WTC11 (cell line): Measurements from ENCODE around the gene PTPRCAP. TPM values are rescaled to one million over a fixed set of nuclear protein-coding genes. Genes with fewer than 3 reads are reported as not detected.

Source experiments
- ATAC-seq: fragments of 200-7000 bp; cut with Tn5 transposase; 2 replicates; pipeline ENCODE4 v1.10.0; 2021; ENCODE audit warnings: mild to moderate bottlenecking, moderate library complexity
- CTCF ChIA-PET: fragments of 300-600 bp; sonication (Branson Sonifier 250); formaldehyde crosslinking; loops from one replicate; lab custom pipeline; 2021; ENCODE audit warnings: antibody characterized with exemption; lab: Charles Lee
- POLR2A ChIA-PET: fragments of 350-600 bp; sonication (Branson Sonifier 250); formaldehyde crosslinking; loops from one replicate; lab custom pipeline; 2021; ENCODE audit warnings: antibody characterized with exemption; lab: Charles Lee
- DNase-seq: peaks from one replicate; pipeline ENCODE4 v3.0.0; 2021; ENCODE audit warnings: low spot score
- H3K27ac Mint-ChIP-seq: 2 replicates; pipeline ENCODE4 v1.8.0; 2021; ENCODE audit warnings: mixed read lengths
- H3K27me3 Mint-ChIP-seq: 2 replicates; pipeline ENCODE4 v1.8.0; 2021; ENCODE audit warnings: low read depth, mild to moderate bottlenecking, moderate library complexity, mixed read lengths
- H3K36me3 Mint-ChIP-seq: 2 replicates; pipeline ENCODE4 v1.8.0; 2021; ENCODE audit warnings: mixed read lengths
- H3K4me1 Mint-ChIP-seq: 2 replicates; pipeline ENCODE4 v1.8.0; 2022; ENCODE audit warnings: mixed read lengths
- H3K4me3 Mint-ChIP-seq: 2 replicates; pipeline ENCODE4 v1.8.0; 2021; ENCODE audit warnings: mild to moderate bottlenecking, moderate library complexity, mixed read lengths
- H3K9me3 Mint-ChIP-seq: 2 replicates; pipeline ENCODE4 v1.8.0; 2021; ENCODE audit warnings: mixed read lengths
- ATF1 ChIP-seq: sonication (generic); formaldehyde crosslinking; IDR thresholded peaks from 2 replicates; pipeline ENCODE4 v1.8.1; 2023; ENCODE audit warnings: mild to moderate bottlenecking, moderate library complexity, missing genetic modification reagents
- FOXP1 ChIP-seq: sonication (generic); formaldehyde crosslinking; IDR thresholded peaks from 2 replicates; pipeline ENCODE4 v1.8.0; 2022; ENCODE audit warnings: missing genetic modification reagents, mild to moderate bottlenecking, moderate library complexity, borderline replicate concordance
- GABPB1 ChIP-seq: sonication (generic); formaldehyde crosslinking; IDR thresholded peaks from 2 replicates; pipeline ENCODE4 v1.8.1; 2023; ENCODE audit warnings: mild to moderate bottlenecking, missing genetic modification reagents
- GRHL2 ChIP-seq: fragments of 250-450 bp; sonication (Bioruptor Pico); IDR thresholded peaks from 2 replicates; pipeline ENCODE4 v1.8.0; 2022; ENCODE audit warnings: mild to moderate bottlenecking, moderate library complexity; ENCODE audit not compliant: insufficient replicate concordance, severe bottlenecking
- KAT7 ChIP-seq: sonication (generic); formaldehyde crosslinking; IDR thresholded peaks from 2 replicates; pipeline ENCODE4 v1.8.1; 2023; ENCODE audit warnings: missing genetic modification reagents, mild to moderate bottlenecking, borderline replicate concordance
- ZNF263 ChIP-seq: sonication (generic); formaldehyde crosslinking; IDR thresholded peaks from 2 replicates; pipeline ENCODE4 v1.8.1; 2022; ENCODE audit warnings: low read depth, mild to moderate bottlenecking, moderate library complexity, missing genetic modification reagents
- ZNF396 ChIP-seq: fragments of 250-450 bp; sonication (Bioruptor Pico); IDR thresholded peaks from 2 replicates; pipeline ENCODE4 v1.8.0; 2021; ENCODE audit warnings: mild to moderate bottlenecking, moderate library complexity, borderline replicate concordance
- ZNF423 ChIP-seq: fragments of 250-450 bp; sonication (Bioruptor Pico); IDR thresholded peaks from 2 replicates; pipeline ENCODE4 v2.1.2; 2022; ENCODE audit warnings: mild to moderate bottlenecking, moderate library complexity
- total RNA-seq: library from RNA; stranded (reverse); gene quantifications from 3 replicates; pipeline ENCODE4 v1.2.3, GENCODE V29; 2021
- TF ChIP-seq, protein P1 (sequence below): sonication (generic); formaldehyde crosslinking; IDR thresholded peaks from 2 replicates; pipeline ENCODE4 v1.8.1; 2023; ENCODE audit warnings: mild to moderate bottlenecking, missing genetic modification reagents
- TF ChIP-seq, protein P2 (sequence below): sonication (generic); formaldehyde crosslinking; conservative IDR thresholded peaks from 2 replicates; pipeline ENCODE4 v1.8.1; 2022; ENCODE audit warnings: mild to moderate bottlenecking, missing genetic modification reagents
- TF ChIP-seq, protein P3 (sequence below): sonication (generic); formaldehyde crosslinking; IDR thresholded peaks from 2 replicates; pipeline ENCODE4 v1.8.0; 2022; ENCODE audit warnings: mild to moderate bottlenecking, missing genetic modification reagents
- TF ChIP-seq, protein P4 (sequence below): sonication (generic); formaldehyde crosslinking; conservative IDR thresholded peaks from 2 replicates; pipeline ENCODE4 v1.8.1; 2023; ENCODE audit warnings: mild to moderate bottlenecking, low read depth, missing genetic modification reagents, moderate library complexity

The PTPRCAP gene
- total RNA-seq, 1 experiment from 2014 or later = 3.6 TPM

DNA sequence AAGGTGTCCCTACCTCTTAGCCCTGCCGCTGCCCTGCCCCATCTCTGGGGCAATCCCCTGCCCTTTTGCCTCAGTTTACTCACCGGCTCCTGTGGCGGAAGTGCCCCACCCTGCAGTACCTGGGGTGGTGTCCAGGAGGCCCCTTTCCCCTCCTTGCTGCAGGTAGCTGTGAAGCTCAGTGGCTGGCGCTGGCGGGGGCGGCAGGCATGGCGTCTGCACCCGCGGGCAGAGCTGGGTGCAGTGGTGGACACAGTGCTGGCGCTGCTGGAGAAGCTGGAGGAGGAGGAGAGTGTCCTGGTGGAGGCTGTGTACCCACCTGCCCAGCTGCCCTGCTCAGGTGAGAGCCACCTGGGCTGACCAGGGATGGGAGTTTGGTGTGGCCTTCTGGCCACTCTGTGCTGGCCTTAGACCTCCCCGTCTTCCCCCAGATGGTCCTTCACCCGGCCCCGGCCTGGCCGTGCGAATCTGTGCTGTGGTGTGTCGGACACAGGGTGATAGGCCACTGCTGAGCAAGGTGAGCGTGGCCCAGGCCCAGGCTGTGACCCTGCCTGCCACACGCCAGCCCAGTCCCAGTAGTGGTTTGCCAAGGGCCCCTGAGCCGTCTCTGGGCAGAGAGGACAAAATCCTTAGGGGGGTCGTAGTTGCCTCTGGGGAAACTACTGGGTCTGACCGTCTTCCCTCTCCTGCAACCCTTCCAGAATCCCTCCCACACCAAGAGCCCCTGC, 18.0 kb downstream of the PTPRCAP start (continued):
- no peak for TF ChIP-seq FOXP1 (CRISPR knock-in tag)

DNA sequence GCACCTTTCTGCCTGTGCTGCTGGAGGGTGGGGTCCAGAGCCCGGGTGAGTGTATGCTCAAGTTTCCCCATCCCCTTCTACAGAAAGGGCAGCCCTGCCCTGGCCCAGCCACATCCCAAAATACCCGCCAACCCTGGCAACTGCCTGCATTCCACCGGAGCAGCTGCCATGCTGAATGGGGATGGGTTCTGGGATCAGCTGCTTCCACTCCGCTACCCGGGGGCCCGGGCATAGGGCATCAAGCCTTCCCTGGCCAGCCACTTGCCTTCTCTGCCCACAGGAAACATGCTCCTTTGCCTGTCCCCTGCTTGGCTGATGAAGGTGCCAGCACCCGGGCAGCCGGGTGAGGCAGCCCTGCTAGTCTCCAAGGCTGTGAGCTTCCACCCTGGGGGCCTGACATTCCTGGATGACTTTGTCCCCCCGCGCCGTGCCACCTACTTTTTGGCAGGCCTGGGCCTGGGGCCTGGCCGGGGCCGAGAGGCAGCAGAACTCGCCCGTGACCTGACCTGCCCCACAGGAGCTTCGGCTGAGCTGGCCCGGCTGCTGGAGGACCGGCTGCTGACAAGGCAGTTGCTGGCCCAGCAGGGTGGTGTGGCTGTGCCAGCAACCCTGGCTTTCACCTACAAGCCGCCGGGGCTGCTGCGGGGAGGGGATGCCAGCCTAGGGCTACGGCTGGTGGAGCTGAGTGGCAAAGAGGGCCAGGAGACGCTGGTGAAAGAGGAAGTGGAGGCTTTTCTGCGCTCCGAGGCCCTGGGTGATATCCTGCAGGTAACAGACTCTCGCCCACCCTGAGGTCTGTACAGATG, 18.8 kb downstream of the PTPRCAP start:
- peaks cover 6% of the 10 kb centered on the region; the same call in 1 of the 2 replicates for H3K27me3 Mint-ChIP-seq
- H3K9me3 Mint-ChIP-seq = no peaks in the 10 kb centered on the region
- CTCF ChIA-PET = interaction anchor here (0.8 to 4.1 kb wide), 4 partner anchors 12 to 67 kb away, joined by 3 to 45 read pairs (median 4); partner anchors contain the start of genes PPP1CA and TBC1D10C
- no peak for ATAC-seq
- H3K4me1 Mint-ChIP-seq = peaks cover 19% of the 10 kb centered on the region
- no peak overlapping the region for H3K4me3 Mint-ChIP-seq
- H3K27ac Mint-ChIP-seq = no peak overlapping the region
- DNase-seq = no peak
- TF ChIP-seq, protein P1, sequence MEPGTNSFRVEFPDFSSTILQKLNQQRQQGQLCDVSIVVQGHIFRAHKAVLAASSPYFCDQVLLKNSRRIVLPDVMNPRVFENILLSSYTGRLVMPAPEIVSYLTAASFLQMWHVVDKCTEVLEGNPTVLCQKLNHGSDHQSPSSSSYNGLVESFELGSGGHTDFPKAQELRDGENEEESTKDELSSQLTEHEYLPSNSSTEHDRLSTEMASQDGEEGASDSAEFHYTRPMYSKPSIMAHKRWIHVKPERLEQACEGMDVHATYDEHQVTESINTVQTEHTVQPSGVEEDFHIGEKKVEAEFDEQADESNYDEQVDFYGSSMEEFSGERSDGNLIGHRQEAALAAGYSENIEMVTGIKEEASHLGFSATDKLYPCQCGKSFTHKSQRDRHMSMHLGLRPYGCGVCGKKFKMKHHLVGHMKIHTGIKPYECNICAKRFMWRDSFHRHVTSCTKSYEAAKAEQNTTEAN = no peak
- TF ChIP-seq, protein P2, sequence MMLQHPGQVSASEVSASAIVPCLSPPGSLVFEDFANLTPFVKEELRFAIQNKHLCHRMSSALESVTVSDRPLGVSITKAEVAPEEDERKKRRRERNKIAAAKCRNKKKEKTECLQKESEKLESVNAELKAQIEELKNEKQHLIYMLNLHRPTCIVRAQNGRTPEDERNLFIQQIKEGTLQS (CRISPR knock-in tag) = no peak
- TF ChIP-seq KAT7 = no peak
- POLR2A ChIA-PET = interaction anchor here (0.8 to 2.5 kb wide), 3 partner anchors 11 to 453 kb away, joined by 3 to 7 read pairs (median 7); partner anchors contain the start of gene PPP1CA
- no peaks in the 10 kb centered on the region for H3K36me3 Mint-ChIP-seq

DNA sequence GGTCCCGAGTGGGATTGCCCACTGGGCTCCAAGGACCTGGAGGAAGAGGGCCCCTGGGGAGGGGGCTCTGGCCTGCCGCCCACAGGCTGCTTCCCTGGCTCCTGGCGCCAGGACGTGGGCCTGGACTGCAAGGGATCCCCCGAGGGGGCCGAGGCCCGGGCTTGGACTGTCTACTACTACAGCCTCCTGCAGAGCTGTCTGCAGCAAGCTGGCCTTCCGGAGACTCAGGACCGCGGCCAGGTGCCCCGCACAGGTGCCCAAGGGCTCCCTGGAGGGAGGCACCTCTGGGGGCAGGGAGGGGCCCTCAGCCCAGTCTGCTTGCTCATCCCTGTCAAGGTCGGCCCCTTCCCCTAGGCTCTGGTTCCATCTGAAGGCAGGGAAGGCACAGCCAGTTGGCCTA, 20.1 kb downstream of the PTPRCAP start:
- POLR2A ChIA-PET = interaction anchor here (2.3 kb wide), 1 partner anchor 16 kb away, joined by 7 read pairs; the partner anchor contains the start of gene PPP1CA
- H3K4me3 Mint-ChIP-seq = no peak overlapping the region
- DNase-seq = no peak
- TF ChIP-seq ZNF423 (CRISPR knock-in tag) = no peak
- TF ChIP-seq, protein P3, sequence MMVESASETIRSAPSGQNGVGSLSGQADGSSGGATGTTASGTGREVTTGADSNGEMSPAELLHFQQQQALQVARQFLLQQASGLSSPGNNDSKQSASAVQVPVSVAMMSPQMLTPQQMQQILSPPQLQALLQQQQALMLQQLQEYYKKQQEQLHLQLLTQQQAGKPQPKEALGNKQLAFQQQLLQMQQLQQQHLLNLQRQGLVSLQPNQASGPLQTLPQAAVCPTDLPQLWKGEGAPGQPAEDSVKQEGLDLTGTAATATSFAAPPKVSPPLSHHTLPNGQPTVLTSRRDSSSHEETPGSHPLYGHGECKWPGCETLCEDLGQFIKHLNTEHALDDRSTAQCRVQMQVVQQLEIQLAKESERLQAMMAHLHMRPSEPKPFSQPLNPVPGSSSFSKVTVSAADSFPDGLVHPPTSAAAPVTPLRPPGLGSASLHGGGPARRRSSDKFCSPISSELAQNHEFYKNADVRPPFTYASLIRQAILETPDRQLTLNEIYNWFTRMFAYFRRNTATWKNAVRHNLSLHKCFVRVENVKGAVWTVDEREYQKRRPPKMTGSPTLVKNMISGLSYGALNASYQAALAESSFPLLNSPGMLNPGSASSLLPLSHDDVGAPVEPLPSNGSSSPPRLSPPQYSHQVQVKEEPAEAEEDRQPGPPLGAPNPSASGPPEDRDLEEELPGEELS (CRISPR knock-in tag) = no peak
- no peak for TF ChIP-seq ZNF263 (CRISPR knock-in tag)
- TF ChIP-seq GRHL2 (CRISPR knock-in tag) = no peak
- TF ChIP-seq FOXP1 (CRISPR knock-in tag) = no peak
- no peak for TF ChIP-seq ATF1 (CRISPR knock-in tag)
- TF ChIP-seq GABPB1 (CRISPR knock-in tag) = no peak
- TF ChIP-seq, protein P4, sequence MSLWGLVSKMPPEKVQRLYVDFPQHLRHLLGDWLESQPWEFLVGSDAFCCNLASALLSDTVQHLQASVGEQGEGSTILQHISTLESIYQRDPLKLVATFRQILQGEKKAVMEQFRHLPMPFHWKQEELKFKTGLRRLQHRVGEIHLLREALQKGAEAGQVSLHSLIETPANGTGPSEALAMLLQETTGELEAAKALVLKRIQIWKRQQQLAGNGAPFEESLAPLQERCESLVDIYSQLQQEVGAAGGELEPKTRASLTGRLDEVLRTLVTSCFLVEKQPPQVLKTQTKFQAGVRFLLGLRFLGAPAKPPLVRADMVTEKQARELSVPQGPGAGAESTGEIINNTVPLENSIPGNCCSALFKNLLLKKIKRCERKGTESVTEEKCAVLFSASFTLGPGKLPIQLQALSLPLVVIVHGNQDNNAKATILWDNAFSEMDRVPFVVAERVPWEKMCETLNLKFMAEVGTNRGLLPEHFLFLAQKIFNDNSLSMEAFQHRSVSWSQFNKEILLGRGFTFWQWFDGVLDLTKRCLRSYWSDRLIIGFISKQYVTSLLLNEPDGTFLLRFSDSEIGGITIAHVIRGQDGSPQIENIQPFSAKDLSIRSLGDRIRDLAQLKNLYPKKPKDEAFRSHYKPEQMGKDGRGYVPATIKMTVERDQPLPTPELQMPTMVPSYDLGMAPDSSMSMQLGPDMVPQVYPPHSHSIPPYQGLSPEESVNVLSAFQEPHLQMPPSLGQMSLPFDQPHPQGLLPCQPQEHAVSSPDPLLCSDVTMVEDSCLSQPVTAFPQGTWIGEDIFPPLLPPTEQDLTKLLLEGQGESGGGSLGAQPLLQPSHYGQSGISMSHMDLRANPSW (CRISPR knock-in tag) = no peak
- no peak for TF ChIP-seq ZNF396 (CRISPR knock-in tag)
- TF ChIP-seq, all 79 proteins: peak for 0
- Mint-ChIP-seq H3K36me3 (no peaks in the 10 kb centered on the region), H3K4me1 (peaks cover 17% of the 10 kb centered on the region), H3K27ac (no peak overlapping the region), H3K9me3 (no peaks in the 10 kb centered on the region), H3K27me3 (peaks cover 17% of the 10 kb centered on the region)
- ATAC-seq = no peak
- CTCF ChIA-PET = interaction anchor here (1.6 kb wide), 1 partner anchor 35 kb away, joined by 3 read pairs; no protein-coding TSS in a partner anchor
